ENCODE measurements around the gene GRIN2C.

DNA sequence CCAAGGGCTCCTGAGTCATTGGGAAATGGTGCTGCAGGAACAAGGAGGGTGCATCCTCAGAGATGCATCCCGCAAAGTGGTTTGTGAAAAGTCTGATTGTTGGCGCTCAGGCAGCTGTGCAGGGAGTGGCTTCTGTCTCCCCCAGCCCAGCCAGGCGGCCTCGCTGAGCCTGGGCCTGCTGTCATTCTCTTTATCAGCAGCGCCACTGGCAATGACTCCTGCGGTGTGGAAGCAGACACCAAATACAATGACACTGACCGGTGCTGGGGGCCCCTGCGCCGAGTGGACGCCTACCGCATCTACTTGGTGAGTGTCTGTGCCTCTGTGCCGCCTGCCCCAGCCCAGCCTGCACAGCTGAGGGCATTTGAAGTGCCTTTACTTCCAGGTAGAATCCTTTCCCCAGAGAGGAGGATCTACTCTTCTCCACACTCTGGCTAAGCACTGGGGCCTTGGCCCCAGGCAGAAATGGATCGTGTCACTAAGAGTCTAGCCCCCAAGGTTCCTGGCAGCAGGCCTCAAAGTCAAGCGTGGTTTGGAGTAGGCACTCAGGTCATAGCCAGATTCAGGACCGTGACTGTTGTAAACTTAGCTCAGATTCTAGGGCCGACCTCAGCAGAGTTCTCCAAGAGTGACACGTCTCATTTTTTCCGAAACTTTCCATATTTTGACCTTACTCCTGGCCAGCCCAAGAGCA lies 64.2 kb downstream of the GRIN2C start:
- no peak for TF ChIP-seq EZH2 (IDR thresholded peaks at IDR 0.05; ENCODE audit: insufficient read depth, low read length)
- TF ChIP-seq, protein P1, sequence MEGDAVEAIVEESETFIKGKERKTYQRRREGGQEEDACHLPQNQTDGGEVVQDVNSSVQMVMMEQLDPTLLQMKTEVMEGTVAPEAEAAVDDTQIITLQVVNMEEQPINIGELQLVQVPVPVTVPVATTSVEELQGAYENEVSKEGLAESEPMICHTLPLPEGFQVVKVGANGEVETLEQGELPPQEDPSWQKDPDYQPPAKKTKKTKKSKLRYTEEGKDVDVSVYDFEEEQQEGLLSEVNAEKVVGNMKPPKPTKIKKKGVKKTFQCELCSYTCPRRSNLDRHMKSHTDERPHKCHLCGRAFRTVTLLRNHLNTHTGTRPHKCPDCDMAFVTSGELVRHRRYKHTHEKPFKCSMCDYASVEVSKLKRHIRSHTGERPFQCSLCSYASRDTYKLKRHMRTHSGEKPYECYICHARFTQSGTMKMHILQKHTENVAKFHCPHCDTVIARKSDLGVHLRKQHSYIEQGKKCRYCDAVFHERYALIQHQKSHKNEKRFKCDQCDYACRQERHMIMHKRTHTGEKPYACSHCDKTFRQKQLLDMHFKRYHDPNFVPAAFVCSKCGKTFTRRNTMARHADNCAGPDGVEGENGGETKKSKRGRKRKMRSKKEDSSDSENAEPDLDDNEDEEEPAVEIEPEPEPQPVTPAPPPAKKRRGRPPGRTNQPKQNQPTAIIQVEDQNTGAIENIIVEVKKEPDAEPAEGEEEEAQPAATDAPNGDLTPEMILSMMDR (IDR thresholded peaks at IDR 0.05; ENCODE audit: insufficient read depth, low read depth, low read length): no peak
